Activated CD4-positive, alpha-beta T cell treated with anti-CD3 and anti-CD28 coated beads, Interleukin-2, amount 50 U/mL, for 16 hours (primary cell): ENCODE measurements around the gene SNAI1.
"Not testable (repeated sequence)": the region's sequence is repeated elsewhere in the genome, so short reads cannot be mapped to it uniquely, and the experiment has no call there.

Experiments
- DNase-seq: peaks from one replicate; pipeline ENCODE4 v3.0.0-alpha.2; 2020

SNAI1 gene

GRCh38 chr20:49987015-49987867 is 4.5 kb downstream of the SNAI1 start:
- DNase-seq, result no peak

GRCh38 chr20:49987868-49988690 is 5.3 kb downstream of the SNAI1 start:
- DNase-seq, result no peak

GRCh38 chr20:49989234-49990065 is 6.7 kb downstream of the SNAI1 start:
- DNase-seq, result no peak

- no peak for DNase-seq
Observed at GRCh38 chr20:49990271-49990720, 7.5 kb downstream of the SNAI1 start.

GRCh38 chr20:49993301-49993751 is 10.5 kb downstream of the SNAI1 start:
- no peak for DNase-seq

GRCh38 chr20:49995586-49995985 is 12.8 kb downstream of the SNAI1 start:
- no peak for DNase-seq

GRCh38 chr20:49998478-49999188 is 15.9 kb downstream of the SNAI1 start:
- DNase-seq, result not testable (repeated sequence)

GRCh38 chr20:49999329-49999728 is 16.5 kb downstream of the SNAI1 start:
- DNase-seq, result no peak

GRCh38 chr20:50000548-50001222 is 17.9 kb downstream of the SNAI1 start:
- not testable (repeated sequence) for DNase-seq

GRCh38 chr20:50001784-50002311 is 19.1 kb downstream of the SNAI1 start:
- DNase-seq, result no peak

- no peak for DNase-seq
Observed at GRCh38 chr20:50003253-50003656, 20.5 kb downstream of the SNAI1 start.

GRCh38 chr20:50004229-50004628 is 21.4 kb downstream of the SNAI1 start:
- no peak for DNase-seq

- no peak for DNase-seq
Observed at GRCh38 chr20:50005471-50005981, 22.7 kb downstream of the SNAI1 start.

GRCh38 chr20:50007369-50007768 is 24.6 kb downstream of the SNAI1 start:
- DNase-seq, result no peak

GRCh38 chr20:50008007-50008406 is 25.2 kb downstream of the SNAI1 start:
- no peak for DNase-seq

GRCh38 chr20:50009521-50010454 is 27.0 kb downstream of the SNAI1 start:
- no peak for DNase-seq

GRCh38 chr20:50011597-50011996 is 28.8 kb downstream of the SNAI1 start:
- not testable (repeated sequence) for DNase-seq

- no peak for DNase-seq
Observed at GRCh38 chr20:50012282-50013263, 29.8 kb downstream of the SNAI1 start.

- DNase-seq, result no peak
Observed at GRCh38 chr20:50013976-50014375, 31.2 kb downstream of the SNAI1 start.
